GM12878 (cell line): ENCODE data around the gene LDB2. TPM values are rescaled to one million over a fixed set of nuclear protein-coding genes. Genes with fewer than 3 reads are reported as not detected.

ENCODE experiments used
- ATAC-seq: fragments of 200-7000 bp; cut with Tn5 transposase; 3 replicates; pipeline ENCODE4 v1.9.1; 2020; ENCODE audit warnings: mild to moderate bottlenecking, moderate library complexity
- BruUV-seq: library from RNA; stranded (reverse); fragments of 400-500 nt; replicated peaks from 2 replicates; lab custom pipeline; 2021; lab: Mats Ljungman, UMichigan
- CTCF ChIA-PET: fragments of 300-600 bp; sonication (Branson Sonifier 250); formaldehyde crosslinking; extraction: SDS; loops from one replicate; lab custom pipeline; 2021; ENCODE audit warnings: inconsistent platforms; lab: Yijun Ruan, JAX
- POLR2A ChIA-PET: fragments of 350-600 bp; formaldehyde crosslinking; extraction: SDS; loops from one replicate; lab custom pipeline; 2021; ENCODE audit warnings: inconsistent platforms; lab: Charles Lee
- RAD21 ChIA-PET: fragments of 300-600 bp; sonication (Branson Sonifier 250); formaldehyde crosslinking; loops from one replicate; lab custom pipeline; 2023; ENCODE audit warnings: antibody characterized with exemption; ENCODE audit not compliant: unreplicated experiment; lab: Charles Lee
- SMC1A ChIA-PET: fragments of 300-600 bp; sonication (Branson Sonifier 250); formaldehyde crosslinking; loops from one replicate; lab custom pipeline; 2023; ENCODE audit not compliant: unreplicated experiment, uncharacterized antibody; lab: Charles Lee
- DNase-seq: peaks from one replicate; pipeline ENCODE4 v3.0.0-alpha.2; 2011; ENCODE audit warnings: low read depth, low spot score
- FAIRE-seq: peaks from 3 replicates; lab custom pipeline; 2011; peaks lifted over from hg19 to GRCh38; lab: Jason Lieb, UNC
- H2AFZ ChIP-seq: 2 replicates; pipeline ENCODE4 v1.6.0; 2011; ENCODE audit warnings: low read depth, low read length, control low read depth; ENCODE audit not compliant: control insufficient read depth
- H3K27ac ChIP-seq: 2 replicates; pipeline ENCODE4 v1.5.1; 2011; ENCODE audit warnings: control low read depth; ENCODE audit not compliant: control insufficient read depth, insufficient read depth
- H3K27me3 ChIP-seq, 2 experiments: replicated peaks in 1 of 2; 2 replicates each; pipeline versions ENCODE4 v1.6.0 to v1.6.1; 2011; ENCODE audit warnings: low read length in 1 of 2; ENCODE audit not compliant: control insufficient read depth in 2 of 2, insufficient read depth in 2 of 2
- H3K36me3 ChIP-seq, 2 experiments: 2 replicates each; pipeline ENCODE4 v1.5.1; 2011; ENCODE audit warnings: low read length in 1 of 2; ENCODE audit not compliant: control insufficient read depth in 2 of 2, insufficient read depth in 2 of 2
- H3K4me1 ChIP-seq: 2 replicates; pipeline ENCODE4 v1.6.1; 2011; ENCODE audit warnings: mild to moderate bottlenecking, low read length, moderate library complexity, mixed read lengths; ENCODE audit not compliant: control insufficient read depth, insufficient read depth
- H3K4me2 ChIP-seq: 2 replicates; pipeline ENCODE4 v1.6.0; 2011; ENCODE audit warnings: control low read depth; ENCODE audit not compliant: control insufficient read depth, insufficient read depth
- H3K4me3 ChIP-seq: fragments of 200-600 bp; sonication (generic); 2 replicates; pipeline ENCODE4 v1.5.1; 2016
- H3K79me2 ChIP-seq: 2 replicates; pipeline ENCODE4 v1.6.0; 2011; ENCODE audit warnings: low read length; ENCODE audit not compliant: control insufficient read depth, insufficient read depth
- H3K9ac ChIP-seq: 2 replicates; pipeline ENCODE4 v1.8.0; 2011; ENCODE audit warnings: low read length, control low read depth, mixed read lengths; ENCODE audit not compliant: control insufficient read depth, insufficient read depth
- H3K9me3 ChIP-seq: replicated peaks from 3 replicates; pipeline ENCODE4 v1.5.1; 2011; ENCODE audit warnings: mild to moderate bottlenecking, low read length; ENCODE audit not compliant: control insufficient read depth, insufficient read depth
- H4K20me1 ChIP-seq: 2 replicates; pipeline ENCODE4 v1.6.0; 2011; ENCODE audit not compliant: control insufficient read depth, insufficient read depth
- BCL11A ChIP-seq: IDR thresholded peaks from 2 replicates; pipeline ENCODE4 v1.6.1; 2011; ENCODE audit warnings: low read depth, low read length
- BHLHE40 ChIP-seq, 2 experiments: fragments of 450-650 bp in 1 of 2; IDR thresholded peaks; 2 replicates each; pipeline ENCODE4 v1.6.1; 2011 to 2017; ENCODE audit warnings: low read depth in 2 of 2, borderline replicate concordance in 1 of 2, improper control_type of control experiment in 1 of 2, low read length in 1 of 2, mild to moderate bottlenecking in 1 of 2
- BMI1 ChIP-seq: fragments of 450-650 bp; IDR thresholded peaks from 2 replicates; pipeline ENCODE4 v1.6.1; 2016; ENCODE audit warnings: mild to moderate bottlenecking, moderate library complexity, borderline replicate concordance
- PAX5 ChIP-seq: IDR thresholded peaks from 2 replicates; pipeline ENCODE4 v1.6.1; 2011; ENCODE audit warnings: low read depth, low read length, borderline replicate concordance
- RCOR1 ChIP-seq: conservative IDR thresholded peaks from 2 replicates; pipeline ENCODE4 v1.6.1; 2012; ENCODE audit warnings: low read depth, low read length, improper control_type of control experiment
- RUNX3 ChIP-seq: IDR thresholded peaks from 2 replicates; pipeline ENCODE4 v1.6.1; 2012; ENCODE audit warnings: low read length, inconsistent platforms
- SPI1 ChIP-seq: IDR thresholded peaks from 2 replicates; pipeline ENCODE4 v1.6.1; 2011; ENCODE audit warnings: low read depth, mild to moderate bottlenecking, low read length, moderate library complexity, borderline replicate concordance; ENCODE audit not compliant: insufficient read depth
- SREBF2 ChIP-seq: IDR thresholded peaks from 2 replicates; pipeline ENCODE4 v1.6.1; 2012; ENCODE audit warnings: mild to moderate bottlenecking, low read length
- TBL1XR1 ChIP-seq: IDR thresholded peaks from 2 replicates; pipeline ENCODE4 v1.6.1; 2012; ENCODE audit warnings: low read depth, low read length, improper control_type of control experiment
- ZNF274 ChIP-seq: IDR thresholded peaks from one replicate; pipeline ENCODE4 v1.8.0; 2011; ENCODE audit not compliant: insufficient read length, insufficient read depth
- WGBS: methylation state at CpG from one replicate; pipeline ENCODE4 v1.1.6; 2016; ENCODE audit warnings: low lambda C conversion rate; ENCODE audit not compliant: insufficient replicate concordance, insufficient coverage; ENCODE audit errors: missing lambda C conversion rate; 5-methylcytosine and 5-hydroxymethylcytosine counted together
- in situ Hi-C: fragments of 300-500 bp; cut with MboI; formaldehyde crosslinking; loops from 9 replicates; pipeline ENCODE4 v1.14.3; 2018; ENCODE audit warnings: mixed read lengths
- intact Hi-C: fragments of 100-400 bp; cut with micrococcal nuclease; formaldehyde crosslinking; loops from one replicate; pipeline ENCODE4 v1.14.2; 2022; ENCODE audit not compliant: unreplicated experiment
- polyA plus RNA-seq, 11 experiments: library from polyadenylated mRNA; depleted of rRNA in 4 of 11; unstranded in 6 of 11; stranded (reverse) in 5 of 11; fragments of >200 nt; fragmentation: Nextera tagmentation in 4 of 11; fragmentation: Illumina TruSeq in 1 of 11; extraction: Ambion mirVana in 4 of 11; extraction: Trizol in 1 of 11; gene quantifications; 1 replicate in 1 of 11; 2 replicates in 10 of 11; pipeline versions ENCODE4 v1.2.1 to v1.2.3, GENCODE V29; 2011 to 2016; ENCODE audit warnings: inconsistent platforms in 2 of 11, missing spikeins in 2 of 11, low read depth in 1 of 11
- total RNA-seq, 4 experiments: library from RNA; depleted of rRNA in 3 of 4; stranded (reverse); fragments of >200 nt in 3 of 4; fragmentation: Illumina TruSeq in 1 of 4; extraction: Trizol in 1 of 4; gene quantifications; 2 replicates each; pipeline versions ENCODE4 v1.2.1 to v1.2.3, GENCODE V29; 2013 to 2021
- TF ChIP-seq, protein P1 (sequence below): fragments of 450-650 bp; IDR thresholded peaks from 2 replicates; pipeline ENCODE4 v1.6.1; 2016; ENCODE audit warnings: mild to moderate bottlenecking
- TF ChIP-seq, protein P2 (sequence below): fragments of 450-650 bp; IDR thresholded peaks from 2 replicates; pipeline ENCODE4 v1.6.1; 2016; ENCODE audit warnings: mild to moderate bottlenecking
- TF ChIP-seq, protein P3 (sequence below): fragments of 450-650 bp; IDR thresholded peaks from 2 replicates; pipeline ENCODE4 v1.6.1; 2017; ENCODE audit warnings: borderline replicate concordance

Gene LDB2
- total and polyA plus RNA-seq, 10 of the 15 experiments (the other 5 are each of a cell fraction or from before 2014, with no cell fraction given) = 0.15 TPM; not detected in 9

DNA sequence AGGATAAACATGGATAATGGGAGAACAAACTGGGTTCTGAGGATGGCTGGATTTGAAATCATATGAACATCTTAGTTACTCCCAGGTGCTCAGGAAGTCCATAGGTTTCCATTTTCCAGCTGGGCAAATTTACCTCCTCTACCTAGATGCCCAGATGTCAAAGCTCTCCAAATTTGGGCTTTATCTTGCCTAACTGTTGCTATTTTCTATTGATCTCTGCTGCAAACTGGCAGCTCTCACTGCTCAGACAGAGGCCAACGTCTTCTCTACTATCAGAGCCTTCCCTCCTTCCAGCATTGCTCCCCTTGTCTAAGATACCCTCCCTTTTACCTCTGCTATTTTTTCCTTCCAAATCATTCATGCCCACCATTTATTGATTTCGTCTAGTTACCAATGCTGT, 62.1 kb downstream of the LDB2 start:
- in situ Hi-C loops (loop anchor here (10.0 kb wide), 1 partner anchor 58 kb away; the partner anchor contains the start of gene LDB2), intact Hi-C loops (no loop called here)
- SMC1A ChIA-PET = interaction anchor here (1.3 kb wide), 1 partner anchor 12 kb away, joined by 4 read pairs; no protein-coding TSS in a partner anchor
- Histone ChIP-seq H3K79me2 (no peaks in the 10 kb centered on the region), H3K9ac (no peak overlapping the region), H4K20me1 (no peaks in the 10 kb centered on the region), H3K4me2 (no peak overlapping the region), H3K27ac (no peak overlapping the region), H3K4me3 (no peak overlapping the region), H3K9me3 (no peaks in the 10 kb centered on the region), H2AFZ (no peak overlapping the region), H3K4me1 (no peaks in the 10 kb centered on the region), H3K27me3 (no peaks in the 10 kb centered on the region), H3K36me3 (no peaks in the 10 kb centered on the region)
- FAIRE-seq = no peak
- no TSS peak for BruUV-seq
- ATAC-seq = no peak
- RAD21 ChIA-PET = no interaction called here
- TF ChIP-seq BMI1 = no peak
- no peak for TF ChIP-seq SPI1
- TF ChIP-seq ZNF274 = no peak
- TF ChIP-seq PAX5 = no peak
- TF ChIP-seq RCOR1 = no peak
- TF ChIP-seq, protein P1, sequence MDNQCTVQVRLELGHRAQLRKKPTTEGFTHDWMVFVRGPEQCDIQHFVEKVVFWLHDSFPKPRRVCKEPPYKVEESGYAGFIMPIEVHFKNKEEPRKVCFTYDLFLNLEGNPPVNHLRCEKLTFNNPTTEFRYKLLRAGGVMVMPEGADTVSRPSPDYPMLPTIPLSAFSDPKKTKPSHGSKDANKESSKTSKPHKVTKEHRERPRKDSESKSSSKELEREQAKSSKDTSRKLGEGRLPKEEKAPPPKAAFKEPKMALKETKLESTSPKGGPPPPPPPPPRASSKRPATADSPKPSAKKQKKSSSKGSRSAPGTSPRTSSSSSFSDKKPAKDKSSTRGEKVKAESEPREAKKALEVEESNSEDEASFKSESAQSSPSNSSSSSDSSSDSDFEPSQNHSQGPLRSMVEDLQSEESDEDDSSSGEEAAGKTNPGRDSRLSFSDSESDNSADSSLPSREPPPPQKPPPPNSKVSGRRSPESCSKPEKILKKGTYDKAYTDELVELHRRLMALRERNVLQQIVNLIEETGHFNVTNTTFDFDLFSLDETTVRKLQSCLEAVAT = no peak
- no peak for TF ChIP-seq TBL1XR1
- TF ChIP-seq, protein P2, sequence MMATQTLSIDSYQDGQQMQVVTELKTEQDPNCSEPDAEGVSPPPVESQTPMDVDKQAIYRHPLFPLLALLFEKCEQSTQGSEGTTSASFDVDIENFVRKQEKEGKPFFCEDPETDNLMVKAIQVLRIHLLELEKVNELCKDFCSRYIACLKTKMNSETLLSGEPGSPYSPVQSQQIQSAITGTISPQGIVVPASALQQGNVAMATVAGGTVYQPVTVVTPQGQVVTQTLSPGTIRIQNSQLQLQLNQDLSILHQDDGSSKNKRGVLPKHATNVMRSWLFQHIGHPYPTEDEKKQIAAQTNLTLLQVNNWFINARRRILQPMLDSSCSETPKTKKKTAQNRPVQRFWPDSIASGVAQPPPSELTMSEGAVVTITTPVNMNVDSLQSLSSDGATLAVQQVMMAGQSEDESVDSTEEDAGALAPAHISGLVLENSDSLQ = no peak
- no peak for TF ChIP-seq SREBF2
- no peak for TF ChIP-seq RUNX3
- TF ChIP-seq, protein P3, sequence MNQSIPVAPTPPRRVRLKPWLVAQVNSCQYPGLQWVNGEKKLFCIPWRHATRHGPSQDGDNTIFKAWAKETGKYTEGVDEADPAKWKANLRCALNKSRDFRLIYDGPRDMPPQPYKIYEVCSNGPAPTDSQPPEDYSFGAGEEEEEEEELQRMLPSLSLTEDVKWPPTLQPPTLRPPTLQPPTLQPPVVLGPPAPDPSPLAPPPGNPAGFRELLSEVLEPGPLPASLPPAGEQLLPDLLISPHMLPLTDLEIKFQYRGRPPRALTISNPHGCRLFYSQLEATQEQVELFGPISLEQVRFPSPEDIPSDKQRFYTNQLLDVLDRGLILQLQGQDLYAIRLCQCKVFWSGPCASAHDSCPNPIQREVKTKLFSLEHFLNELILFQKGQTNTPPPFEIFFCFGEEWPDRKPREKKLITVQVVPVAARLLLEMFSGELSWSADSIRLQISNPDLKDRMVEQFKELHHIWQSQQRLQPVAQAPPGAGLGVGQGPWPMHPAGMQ = no peak
- TF ChIP-seq BCL11A = no peak
- TF ChIP-seq BHLHE40 (IDR thresholded peaks at IDR 0.05; ENCODE audit: borderline replicate concordance in 1 of 2, low read depth in 2 of 2, low read length in 1 of 2) = no peak
- 0% methylated on average over 2 of the region's 2 CpGs for WGBS
- CTCF ChIA-PET = no interaction called here
- DNase-seq = no peak
- POLR2A ChIA-PET = no interaction called here
